Stimulated activated naive B cell treated with anti-CD40 and anti-IgM and Interleukin-4, amounts not matched to agents 10 μg/mL and 1 μg/mL and 100 μg/mL, for 72 hours (primary cell): ENCODE measurements around the gene ZCCHC7.
"Not testable (repeated sequence)": the region's sequence is repeated elsewhere in the genome, so short reads cannot be mapped to it uniquely, and the experiment has no call there.

ENCODE experiments used
- ATAC-seq, 2 donors: fragments of 150-1000 bp; cut with Tn5 transposase; replicated peaks; 2 replicates each; pipeline ENCODE4 v1.10.0; 2021; ENCODE audit warnings: moderate library complexity in 1 of 2
- DNase-seq: peaks from one replicate; pipeline ENCODE4 v3.0.0; 2021
- H3K27ac Mint-ChIP-seq: one replicate; pipeline ENCODE4 v1.8.0; 2022; ENCODE audit warnings: mild to moderate bottlenecking, mixed read lengths
- H3K27me3 Mint-ChIP-seq, 2 donors: one replicate each; pipeline ENCODE4 v1.8.0; 2022; ENCODE audit warnings: mixed read lengths in 2 of 2
- H3K36me3 Mint-ChIP-seq, 2 donors: one replicate each; pipeline ENCODE4 v1.8.0; 2022; ENCODE audit warnings: mixed read lengths in 2 of 2, mild to moderate bottlenecking in 1 of 2
- H3K4me1 Mint-ChIP-seq, 2 donors: one replicate each; pipeline ENCODE4 v1.8.0; 2022; ENCODE audit warnings: mixed read lengths in 2 of 2, mild to moderate bottlenecking in 1 of 2
- H3K4me3 Mint-ChIP-seq, 2 donors: one replicate each; pipeline ENCODE4 v1.8.0; 2022; ENCODE audit warnings: mild to moderate bottlenecking in 2 of 2, mixed read lengths in 2 of 2, moderate library complexity in 1 of 2
- H3K9me3 Mint-ChIP-seq, 2 donors: one replicate each; pipeline ENCODE4 v1.8.0; 2022; ENCODE audit warnings: mixed read lengths in 2 of 2, mild to moderate bottlenecking in 1 of 2

Gene ZCCHC7

DNA sequence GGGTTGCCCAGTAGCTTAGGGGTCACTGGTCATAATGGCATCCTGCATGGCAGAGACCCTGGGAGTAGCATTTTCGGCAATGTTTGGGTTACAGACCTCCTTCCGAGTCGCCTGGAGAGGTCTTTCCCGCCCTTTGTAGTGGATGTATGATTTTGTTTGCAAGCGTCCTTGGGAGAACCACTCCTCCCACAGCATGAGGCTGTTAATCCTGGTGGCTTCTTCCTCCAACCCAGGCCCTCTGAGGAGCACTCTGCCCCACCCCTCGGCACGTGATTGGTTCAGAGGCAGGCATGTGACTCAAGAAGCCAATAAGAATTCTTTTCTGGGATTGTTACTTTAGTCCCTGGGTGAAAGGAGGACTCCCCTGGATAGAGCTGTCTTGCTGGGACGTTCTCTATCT is 271.9 kb downstream of the ZCCHC7 start:
- ATAC-seq, result no peak
- Mint-ChIP-seq H3K36me3 (peaks cover 7 to 10% of the 10 kb centered on the region in 2 donors), H3K9me3 (no peaks in the 10 kb centered on the region), H3K4me1 (peaks cover 34 to 71% of the 10 kb centered on the region in 2 donors), H3K27ac (no peak overlapping the region), H3K4me3 (no peak overlapping the region), H3K27me3 (no peaks in the 10 kb centered on the region)
- DNase-seq, result no peak

DNA sequence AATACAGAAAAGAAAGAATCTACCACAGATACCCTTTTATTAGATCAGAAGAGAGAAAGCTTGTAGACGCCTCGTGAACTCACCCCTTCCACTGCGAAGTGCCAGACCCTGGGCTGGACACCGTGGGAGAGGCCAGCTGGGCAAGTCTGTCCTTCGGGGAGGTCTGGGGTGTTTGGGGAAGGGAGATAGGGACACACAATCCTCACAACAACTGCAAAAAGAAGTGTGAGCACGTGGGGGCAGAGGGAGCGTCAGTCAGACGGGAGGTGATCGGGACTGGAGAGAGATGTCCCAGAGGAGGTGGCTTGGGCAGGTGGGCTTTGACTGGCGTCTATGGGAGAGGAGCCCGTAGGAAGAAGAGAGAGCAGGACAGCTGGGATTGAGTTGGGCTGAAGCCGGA is 274.9 kb downstream of the ZCCHC7 start:
- peaks cover 0 to 1% of the 10 kb centered on the region in 2 donors for H3K9me3 Mint-ChIP-seq
- no peak overlapping the region for H3K4me3 Mint-ChIP-seq
- H3K27ac Mint-ChIP-seq, result peak overlapping the region; percentile 90
- ATAC-seq (no peak), DNase-seq (no peak)
- H3K4me1 Mint-ChIP-seq, result peaks cover 42 to 67% of the 10 kb centered on the region in 2 donors
- H3K36me3 Mint-ChIP-seq, result peaks cover 6 to 14% of the 10 kb centered on the region in 2 donors
- H3K27me3 Mint-ChIP-seq, result no peaks in the 10 kb centered on the region

DNA sequence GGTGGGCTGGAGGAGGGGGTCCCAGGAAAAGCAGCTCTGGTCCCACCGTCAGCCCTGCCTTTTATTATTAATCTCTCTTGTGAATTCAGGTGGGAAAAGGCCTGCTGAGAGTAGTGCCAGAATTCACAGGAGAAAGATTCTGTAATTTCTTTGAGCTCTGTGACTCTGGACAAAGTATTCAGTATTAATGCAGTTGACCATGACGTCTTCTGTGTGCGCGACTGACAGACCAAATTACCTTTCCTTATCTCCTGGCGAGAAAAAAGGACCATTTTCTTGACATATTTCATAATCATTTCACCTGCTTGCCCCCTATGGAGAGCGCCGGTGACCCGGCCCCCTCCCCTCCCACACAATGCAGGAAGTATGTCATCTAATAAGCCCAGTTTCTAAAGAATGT is 275.3 kb downstream of the ZCCHC7 start:
- Mint-ChIP-seq H3K4me1 (peaks cover 39 to 67% of the 10 kb centered on the region in 2 donors), H3K27ac (peak overlapping the region; percentile 90), H3K36me3 (peaks cover 6 to 14% of the 10 kb centered on the region in 2 donors), H3K4me3 (no peak overlapping the region), H3K9me3 (peaks cover 0 to 1% of the 10 kb centered on the region in 2 donors), H3K27me3 (no peaks in the 10 kb centered on the region)
- DNase-seq (no peak), ATAC-seq (no peak)

DNA sequence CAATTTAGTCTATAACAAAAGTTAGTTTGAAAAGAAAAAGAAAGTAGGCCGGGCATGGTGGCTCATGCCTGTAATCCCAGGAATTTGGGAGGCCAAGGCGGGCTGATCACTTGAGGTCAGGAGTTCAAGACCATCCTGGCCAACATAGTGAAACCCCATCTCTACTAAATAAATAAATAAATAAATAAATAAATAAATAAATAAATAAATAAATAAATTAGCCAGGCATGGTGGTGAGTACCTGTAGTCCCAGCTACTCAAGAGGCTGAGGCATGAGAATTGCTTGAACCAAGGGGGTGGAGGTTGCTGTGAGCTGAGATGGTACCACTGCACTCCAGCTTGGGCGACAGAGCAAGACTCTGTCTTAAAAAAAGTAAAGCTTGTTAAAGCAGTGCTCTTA is 277.6 kb downstream of the ZCCHC7 start:
- not testable (repeated sequence) for H3K27me3 Mint-ChIP-seq, ATAC-seq, H3K9me3 Mint-ChIP-seq, DNase-seq
- Mint-ChIP-seq H3K4me3 (peak overlapping the region in 1 of 2 donors; percentile 53), H3K27ac (peak overlapping the region; percentile 95), H3K4me1 (peaks cover 38 to 76% of the 10 kb centered on the region in 2 donors), H3K36me3 (peaks cover 4 to 15% of the 10 kb centered on the region in 2 donors)

DNA sequence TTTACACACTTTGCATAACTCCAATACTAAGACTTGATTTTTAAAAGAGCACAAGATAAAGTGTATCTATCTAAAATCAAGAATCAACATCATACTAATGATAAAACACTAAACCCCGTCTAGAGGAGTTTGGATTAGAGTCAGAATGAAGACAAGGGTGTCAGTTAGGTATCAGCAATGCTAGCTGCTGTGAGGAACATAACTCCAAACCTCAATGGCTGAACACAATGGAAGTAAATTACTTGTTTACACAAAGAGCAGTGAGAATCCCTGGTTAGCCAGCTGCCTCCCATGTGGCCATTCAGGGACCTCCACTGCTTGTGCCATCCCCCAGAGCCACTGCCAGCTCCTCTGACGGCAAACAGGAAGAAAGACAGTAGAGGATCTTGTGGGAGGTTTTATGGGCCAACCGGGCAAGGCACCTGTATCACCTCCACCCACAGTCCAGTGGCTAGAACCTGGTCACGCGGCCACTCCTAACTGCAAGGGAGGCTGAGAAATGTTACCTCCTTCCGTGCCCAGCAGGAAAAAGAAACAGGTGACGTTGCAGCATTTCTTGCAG is 278.2 kb downstream of the ZCCHC7 start:
- DNase-seq (no peak), ATAC-seq (peak; percentile 18 to 31)
- Mint-ChIP-seq H3K27me3 (no peaks in the 10 kb centered on the region), H3K27ac (peak overlapping the region; percentile 95), H3K9me3 (peaks cover 0 to 1% of the 10 kb centered on the region in 2 donors), H3K36me3 (peaks cover 4 to 20% of the 10 kb centered on the region in 2 donors), H3K4me3 (peak overlapping the region; percentile 69 to 72), H3K4me1 (peaks cover 44 to 81% of the 10 kb centered on the region in 2 donors)

DNA sequence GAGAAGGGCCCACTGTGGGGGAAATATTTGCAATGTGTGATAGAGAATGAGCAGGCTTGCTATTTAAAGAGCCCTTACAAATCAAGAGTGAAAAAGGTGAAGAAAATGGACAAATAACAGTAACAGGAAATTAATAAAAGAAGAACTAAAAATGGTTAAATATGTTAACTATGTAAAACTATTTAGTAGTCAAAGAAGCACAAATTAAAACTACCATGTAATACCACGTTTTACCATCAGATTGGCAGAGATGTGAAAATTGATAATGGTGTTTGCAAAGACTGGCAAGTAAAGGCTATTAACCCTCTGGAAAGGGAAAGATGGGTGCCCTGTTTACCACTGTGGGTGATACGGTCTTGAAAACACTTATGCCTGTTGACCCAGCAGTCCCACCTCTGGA is 279.0 kb downstream of the ZCCHC7 start:
- Mint-ChIP-seq H3K9me3 (peaks cover 0 to 1% of the 10 kb centered on the region in 2 donors), H3K36me3 (peaks cover 4 to 20% of the 10 kb centered on the region in 2 donors), H3K4me1 (peaks cover 49 to 81% of the 10 kb centered on the region in 2 donors), H3K27ac (peak overlapping the region; percentile 95), H3K4me3 (peak overlapping the region in 1 of 2 donors; percentile 69), H3K27me3 (no peaks in the 10 kb centered on the region)
- peak; percentile 23 to 28 for ATAC-seq
- DNase-seq, result no peak

DNA sequence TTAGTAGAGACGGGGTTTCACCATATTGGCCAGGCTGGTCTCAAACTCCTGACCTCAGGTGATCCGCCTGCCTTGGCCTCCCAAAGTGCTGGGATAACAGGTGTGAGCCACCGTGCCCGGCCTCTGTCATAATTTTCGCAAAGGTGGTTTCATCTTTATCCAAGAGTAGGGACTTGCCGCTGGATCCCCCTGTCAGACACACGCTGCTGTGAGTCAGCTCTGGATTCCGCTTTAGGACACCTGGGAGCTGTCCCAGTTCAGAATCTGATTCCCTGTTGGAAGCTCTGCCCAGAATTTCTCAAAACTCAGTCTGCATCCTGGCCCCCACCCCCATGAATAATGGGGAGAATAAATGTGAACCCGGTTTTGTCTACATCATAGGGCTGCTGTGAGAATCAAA is 284.2 kb downstream of the ZCCHC7 start:
- H3K4me1 Mint-ChIP-seq, result peaks cover 54 to 93% of the 10 kb centered on the region in 2 donors
- no peaks in the 10 kb centered on the region for H3K27me3 Mint-ChIP-seq
- peak overlapping the region; percentile 7 to 27 for H3K4me3 Mint-ChIP-seq
- DNase-seq (no peak), ATAC-seq (no peak)
- peak overlapping the region; percentile 98 for H3K27ac Mint-ChIP-seq
- H3K9me3 Mint-ChIP-seq, result peaks cover 0 to 7% of the 10 kb centered on the region in 2 donors
- H3K36me3 Mint-ChIP-seq, result peaks cover 9 to 25% of the 10 kb centered on the region in 2 donors

DNA sequence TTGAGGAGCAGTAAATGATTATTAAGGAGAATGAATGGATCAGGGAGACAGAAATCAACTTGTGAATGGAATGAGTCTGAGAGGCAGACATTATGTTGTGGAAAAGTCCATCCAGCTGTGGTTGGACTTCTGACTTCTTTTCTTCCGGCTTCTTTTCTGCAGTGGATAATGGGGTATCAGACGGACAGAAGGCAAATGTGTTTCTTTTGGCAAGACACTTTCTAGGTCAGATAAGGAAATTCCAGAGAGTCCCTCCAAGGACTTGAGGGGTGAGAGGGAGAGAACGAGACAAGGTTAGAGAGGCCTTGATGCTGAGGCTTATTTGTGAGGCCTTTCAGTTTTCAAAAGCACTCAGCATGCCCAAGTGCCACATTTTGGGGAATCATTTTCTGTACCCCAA is 285.0 kb downstream of the ZCCHC7 start:
- peaks cover 54 to 93% of the 10 kb centered on the region in 2 donors for H3K4me1 Mint-ChIP-seq

DNA sequence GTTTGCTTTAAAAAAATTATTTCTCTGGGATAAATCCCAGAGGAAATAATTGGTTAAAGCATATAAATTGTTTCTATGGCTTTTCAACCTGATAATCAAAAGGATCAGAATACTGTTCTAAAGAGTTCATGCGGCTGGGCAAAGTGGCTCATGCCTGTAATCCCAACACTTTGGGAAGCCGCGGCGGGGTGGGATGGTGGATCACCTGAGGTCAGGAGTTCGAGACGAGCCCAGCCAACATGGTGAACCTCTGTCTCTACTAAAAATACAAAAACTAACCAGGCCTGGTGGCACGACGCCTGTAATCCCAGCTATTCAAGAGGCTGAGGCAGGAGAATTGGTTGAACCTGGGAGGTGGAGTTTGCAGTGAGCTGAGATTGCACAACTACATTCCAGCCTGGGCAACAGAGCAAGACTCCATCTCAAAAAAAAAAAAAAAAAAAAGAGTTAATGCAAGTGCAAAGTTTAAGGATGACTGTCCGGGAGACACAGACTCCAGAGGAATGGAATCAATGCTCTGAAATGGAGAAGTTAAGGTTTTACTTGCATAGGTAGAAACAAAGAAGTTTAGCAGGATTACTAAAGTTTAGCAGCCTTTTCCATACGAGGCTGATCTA is 285.5 kb downstream of the ZCCHC7 start:
- peak overlapping the region in 1 of 2 donors; percentile 29 for H3K4me3 Mint-ChIP-seq
- DNase-seq (no peak), ATAC-seq (no peak)
- H3K9me3 Mint-ChIP-seq, result peaks cover 0 to 7% of the 10 kb centered on the region in 2 donors
- H3K4me1 Mint-ChIP-seq, result peaks cover 60 to 93% of the 10 kb centered on the region in 2 donors
- H3K27ac Mint-ChIP-seq, result peak overlapping the region; percentile 98
- no peaks in the 10 kb centered on the region for H3K27me3 Mint-ChIP-seq
- H3K36me3 Mint-ChIP-seq, result peaks cover 9 to 29% of the 10 kb centered on the region in 2 donors

More for the DNA sequence above, 285.0 kb downstream of the ZCCHC7 start:
- H3K36me3 Mint-ChIP-seq, result peaks cover 9 to 28% of the 10 kb centered on the region in 2 donors
- H3K27ac Mint-ChIP-seq, result peak overlapping the region; percentile 98
- no peaks in the 10 kb centered on the region for H3K27me3 Mint-ChIP-seq
- ATAC-seq (no peak), DNase-seq (no peak)
- H3K9me3 Mint-ChIP-seq, result peaks cover 0 to 7% of the 10 kb centered on the region in 2 donors
- H3K4me3 Mint-ChIP-seq, result peak overlapping the region; percentile 3 to 27

DNA sequence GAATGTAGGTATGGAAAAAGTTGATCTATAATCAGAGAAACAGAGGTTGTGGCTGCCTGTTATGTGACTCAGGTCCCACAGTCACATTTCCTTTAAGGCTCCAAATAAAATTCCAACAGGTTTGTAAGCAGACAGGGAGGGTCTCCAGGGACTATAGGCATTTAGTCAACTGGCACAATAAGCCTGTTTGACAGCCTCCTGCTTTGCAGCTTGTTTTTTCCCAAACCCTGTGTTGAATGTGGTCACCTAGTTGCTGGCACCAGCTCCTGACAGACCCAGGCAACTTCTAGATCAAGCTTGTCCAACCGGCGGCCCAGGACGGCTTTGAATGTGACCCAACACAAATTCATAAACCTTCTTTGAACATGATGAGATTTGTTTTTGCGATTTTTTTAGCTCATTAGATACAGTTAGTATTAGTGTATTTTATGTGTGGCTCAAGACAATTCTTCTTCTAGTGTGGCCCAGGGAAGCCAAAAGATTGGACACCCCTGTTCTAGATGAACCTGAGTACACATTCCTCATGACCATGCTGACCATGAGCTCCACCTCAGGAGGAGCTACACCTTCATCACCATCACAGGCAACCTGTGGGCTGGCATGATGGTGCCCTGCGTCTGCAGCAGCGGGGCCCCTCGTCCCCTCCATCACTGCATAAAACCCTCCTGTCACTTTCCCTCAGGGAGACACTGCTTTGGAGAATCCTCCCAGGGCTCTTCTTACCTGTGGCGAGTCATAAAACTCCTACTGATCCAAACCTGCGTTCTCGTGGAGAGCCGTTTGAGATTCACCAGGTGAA is 286.4 kb downstream of the ZCCHC7 start:
- Mint-ChIP-seq H3K4me3 (peak overlapping the region; percentile 0 to 55), H3K27me3 (no peaks in the 10 kb centered on the region), H3K36me3 (peaks cover 9 to 29% of the 10 kb centered on the region in 2 donors), H3K9me3 (peaks cover 0 to 7% of the 10 kb centered on the region in 2 donors), H3K27ac (peak overlapping the region; percentile 98), H3K4me1 (peaks cover 69 to 94% of the 10 kb centered on the region in 2 donors)
- ATAC-seq, result no peak
- DNase-seq, result no peak

DNA sequence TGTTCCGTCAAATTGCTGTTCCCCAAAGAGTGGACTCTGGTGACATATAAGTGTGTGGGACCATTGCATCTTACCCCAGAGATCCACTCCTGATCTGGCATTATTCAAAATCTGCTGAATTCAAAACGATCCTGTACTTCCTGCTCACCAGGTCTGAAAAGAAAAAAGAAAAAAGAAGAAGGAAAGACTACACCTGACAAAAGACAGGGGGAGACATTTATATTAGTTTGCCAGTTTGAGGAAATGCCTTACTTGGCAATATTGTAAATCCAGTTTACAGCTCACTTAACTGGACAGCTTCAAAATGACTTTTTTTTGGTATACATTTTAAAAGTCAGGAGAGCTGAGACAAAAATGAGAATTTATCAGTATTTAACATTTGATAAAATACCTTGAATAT is 287.1 kb downstream of the ZCCHC7 start:
- no peaks in the 10 kb centered on the region for H3K27me3 Mint-ChIP-seq
- DNase-seq, result no peak
- H3K4me3 Mint-ChIP-seq, result peak overlapping the region; percentile 1 to 55
- no peak for ATAC-seq
- H3K36me3 Mint-ChIP-seq, result peaks cover 11 to 34% of the 10 kb centered on the region in 2 donors
- peak overlapping the region; percentile 98 for H3K27ac Mint-ChIP-seq
- peaks cover 73 to 97% of the 10 kb centered on the region in 2 donors for H3K4me1 Mint-ChIP-seq
- H3K9me3 Mint-ChIP-seq, result peaks cover 0 to 7% of the 10 kb centered on the region in 2 donors
